ENCODE measurements around the gene ATP10A.

DNA sequence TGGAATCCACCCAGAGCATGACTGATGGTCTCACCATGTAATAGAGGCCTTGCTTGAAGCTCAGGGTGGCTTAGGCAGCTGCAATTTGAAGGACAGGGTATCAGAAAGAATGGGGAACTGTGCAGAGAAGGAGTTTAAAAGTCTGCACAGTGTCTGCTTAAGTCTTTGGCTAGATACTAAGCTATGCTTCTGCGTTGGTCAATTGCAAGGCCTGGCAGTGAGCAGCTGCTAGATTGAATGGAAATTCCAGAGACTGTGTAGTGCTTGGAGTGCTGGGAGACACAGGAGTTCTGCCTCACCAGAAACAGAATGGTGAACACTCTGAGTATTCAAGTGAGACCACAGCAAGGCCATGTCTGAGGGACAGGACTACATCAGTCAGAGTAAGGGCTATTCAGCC, 17.3 kb upstream of the ATP10A start:
- TF ChIP-seq, protein P1, sequence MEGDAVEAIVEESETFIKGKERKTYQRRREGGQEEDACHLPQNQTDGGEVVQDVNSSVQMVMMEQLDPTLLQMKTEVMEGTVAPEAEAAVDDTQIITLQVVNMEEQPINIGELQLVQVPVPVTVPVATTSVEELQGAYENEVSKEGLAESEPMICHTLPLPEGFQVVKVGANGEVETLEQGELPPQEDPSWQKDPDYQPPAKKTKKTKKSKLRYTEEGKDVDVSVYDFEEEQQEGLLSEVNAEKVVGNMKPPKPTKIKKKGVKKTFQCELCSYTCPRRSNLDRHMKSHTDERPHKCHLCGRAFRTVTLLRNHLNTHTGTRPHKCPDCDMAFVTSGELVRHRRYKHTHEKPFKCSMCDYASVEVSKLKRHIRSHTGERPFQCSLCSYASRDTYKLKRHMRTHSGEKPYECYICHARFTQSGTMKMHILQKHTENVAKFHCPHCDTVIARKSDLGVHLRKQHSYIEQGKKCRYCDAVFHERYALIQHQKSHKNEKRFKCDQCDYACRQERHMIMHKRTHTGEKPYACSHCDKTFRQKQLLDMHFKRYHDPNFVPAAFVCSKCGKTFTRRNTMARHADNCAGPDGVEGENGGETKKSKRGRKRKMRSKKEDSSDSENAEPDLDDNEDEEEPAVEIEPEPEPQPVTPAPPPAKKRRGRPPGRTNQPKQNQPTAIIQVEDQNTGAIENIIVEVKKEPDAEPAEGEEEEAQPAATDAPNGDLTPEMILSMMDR (IDR thresholded peaks at IDR 0.05), result no peak
- no peak for TF ChIP-seq CREB1 (CRISPR knock-in tag; IDR thresholded peaks at IDR 0.05)
- no peak for TF ChIP-seq ZNF121 (CRISPR knock-in tag; IDR thresholded peaks at IDR 0.05)

All from WTC11 (cell line).